Skin of body (tissue), 2 donors: ENCODE measurements around the gene RTN4IP1. TPM values are rescaled to one million over a fixed set of nuclear protein-coding genes. Genes with fewer than 3 reads are reported as not detected.
"Not testable (repeated sequence)": the region's sequence is repeated elsewhere in the genome, so short reads cannot be mapped to it uniquely, and the experiment has no call there.

Source experiments
- DNase-seq: peaks from one replicate; lab custom pipeline; 2025; lab: John Stamatoyannopoulos, UW
- total RNA-seq: library from RNA; depleted of rRNA; stranded (reverse); fragments of >200 nt; gene quantifications from one replicate; pipeline ENCODE4 v1.2.3, GENCODE V29; 2014

Gene RTN4IP1
- total RNA-seq, 1 donor from 2014 or later = 4.1 TPM

DNA sequence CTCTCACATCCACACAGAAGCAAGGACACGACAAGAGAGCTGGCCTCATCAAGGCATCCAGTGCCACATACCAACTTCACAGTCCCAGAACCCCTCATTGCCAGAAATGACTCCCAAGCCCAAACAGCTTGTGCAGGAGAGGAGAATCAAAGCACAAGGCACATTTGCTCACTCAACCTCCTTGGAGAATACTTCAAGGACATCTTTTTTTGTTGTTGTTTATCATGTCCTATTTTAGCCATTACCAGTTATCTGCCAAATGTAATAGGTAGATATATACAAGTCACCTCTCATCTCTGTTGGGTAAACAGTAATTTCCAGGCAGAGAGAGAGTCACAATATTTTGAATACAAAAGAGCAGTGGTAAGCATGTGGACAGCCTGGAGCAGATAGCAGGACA, 47.8 kb downstream of the RTN4IP1 start:
- no peak for DNase-seq

- DNase-seq = no peak
Observed at GRCh38 chr6:106579281-106579680, 50.0 kb downstream of the RTN4IP1 start.

GRCh38 chr6:106574741-106575458, 54.4 kb downstream of the RTN4IP1 start:
- DNase-seq = no peak

- DNase-seq = no peak
Observed at GRCh38 chr6:106572875-106573585, 56.3 kb downstream of the RTN4IP1 start.

- no peak for DNase-seq
Observed at GRCh38 chr6:106572436-106572835, 56.9 kb downstream of the RTN4IP1 start.

GRCh38 chr6:106569428-106569827, 59.9 kb downstream of the RTN4IP1 start:
- DNase-seq = no peak

- DNase-seq = no peak
Observed at GRCh38 chr6:106568530-106568929, 60.8 kb downstream of the RTN4IP1 start.

- no peak for DNase-seq
Observed at GRCh38 chr6:106564476-106564875, 64.8 kb downstream of the RTN4IP1 start.

GRCh38 chr6:106563614-106564013, 65.7 kb downstream of the RTN4IP1 start:
- no peak for DNase-seq

- DNase-seq = no peak
Observed at GRCh38 chr6:106561686-106562405, 67.5 kb downstream of the RTN4IP1 start.

DNA sequence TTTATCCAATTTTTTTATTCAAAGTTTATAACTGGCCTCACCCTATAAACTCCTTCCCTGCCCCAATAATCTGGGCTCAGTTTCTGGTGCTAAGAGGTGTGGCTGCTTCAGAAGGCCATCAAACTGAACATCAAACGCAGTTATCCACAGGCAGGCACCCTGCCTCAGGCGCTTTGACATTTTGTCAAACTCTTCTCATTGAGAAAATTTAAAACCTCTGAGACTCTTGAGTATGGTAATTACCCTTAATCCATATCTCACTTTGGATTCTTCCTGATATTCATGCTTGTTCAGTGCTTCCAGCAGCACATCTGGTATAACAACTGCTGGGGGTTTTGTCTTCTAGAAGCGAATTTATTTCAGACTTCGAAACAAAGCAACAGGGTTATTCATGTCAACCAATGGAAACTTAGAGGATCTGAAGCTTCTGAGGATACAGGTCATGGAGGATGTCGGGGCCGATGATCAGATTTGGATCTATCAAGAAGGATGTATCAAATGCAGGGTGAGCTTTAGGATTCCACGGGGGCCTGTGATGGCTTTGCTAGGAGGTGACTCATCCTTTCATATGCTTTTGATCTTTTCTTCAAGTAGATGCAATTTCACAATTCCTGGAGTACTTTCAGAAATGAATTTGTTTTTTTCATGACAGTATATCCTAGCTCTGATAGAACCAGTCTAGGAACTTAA, 68.2 kb downstream of the RTN4IP1 start:
- no peak for DNase-seq

- not testable (repeated sequence) for DNase-seq
Observed at GRCh38 chr6:106559659-106560058, 69.6 kb downstream of the RTN4IP1 start.

DNA sequence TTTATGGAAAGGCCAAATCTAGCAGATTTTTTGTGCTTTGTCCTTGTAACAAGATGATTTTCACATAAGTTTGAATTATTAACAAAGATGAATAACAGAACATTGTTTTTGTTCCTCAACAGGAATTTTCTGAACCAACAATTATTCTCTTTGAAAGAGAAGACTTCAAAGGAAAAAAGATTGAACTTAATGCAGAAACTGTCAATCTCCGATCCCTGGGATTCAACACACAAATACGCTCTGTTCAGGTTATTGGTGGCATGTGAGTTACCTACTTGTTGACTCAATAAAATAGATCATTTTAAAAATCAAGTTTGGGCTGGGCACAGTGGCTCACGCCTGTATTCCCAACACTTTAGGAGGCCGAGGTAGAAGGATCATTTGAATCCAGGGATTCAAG, 70.9 kb downstream of the RTN4IP1 start:
- DNase-seq = no peak

DNA sequence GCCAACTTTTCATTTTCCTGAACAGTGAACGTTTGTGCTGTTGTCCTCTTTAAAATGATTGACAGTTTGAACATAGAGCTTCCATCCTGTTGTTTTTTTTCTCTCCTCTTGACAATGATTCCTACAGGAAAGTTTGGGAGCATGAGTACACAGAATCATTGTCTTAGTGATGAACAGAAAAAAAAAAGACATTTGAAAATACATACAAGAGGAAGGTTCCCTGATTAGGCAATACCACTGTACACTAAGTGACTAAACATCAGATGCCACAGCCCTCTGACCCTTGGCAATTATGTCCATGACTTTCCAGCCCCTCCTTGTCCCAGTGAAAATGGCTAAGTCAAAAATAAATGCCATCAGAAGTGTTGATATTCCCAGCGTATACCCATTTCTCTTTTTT, 71.5 kb downstream of the RTN4IP1 start:
- DNase-seq = no peak

DNA sequence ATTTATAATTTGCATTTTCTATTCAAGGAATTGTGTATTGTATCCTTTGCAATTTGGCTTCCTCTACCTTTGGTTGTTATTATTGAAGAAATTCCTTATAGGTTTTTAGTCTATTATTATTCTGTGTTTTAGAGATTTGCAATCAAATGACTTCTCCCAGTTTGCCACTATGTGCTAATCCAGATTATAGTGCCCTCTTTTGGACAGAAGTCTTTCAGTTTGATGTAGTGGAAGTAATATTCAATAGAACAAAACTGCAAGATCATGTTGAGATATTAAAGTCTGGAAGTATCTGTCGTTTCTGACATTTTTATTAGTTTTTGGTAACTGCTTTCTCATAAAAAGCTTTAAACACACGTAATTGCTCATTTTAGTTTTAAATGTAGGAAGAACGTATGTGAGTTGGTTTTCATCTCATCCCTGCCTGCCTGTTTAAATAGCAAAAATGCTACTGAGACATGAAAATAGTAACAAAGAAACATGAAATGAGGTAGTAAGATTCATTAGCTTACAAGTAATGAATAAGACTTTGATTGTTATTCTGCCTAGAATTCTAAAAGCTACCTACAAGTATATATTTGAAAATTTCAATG, 72.8 kb downstream of the RTN4IP1 start:
- no peak for DNase-seq

- no peak for DNase-seq
Observed at GRCh38 chr6:106555767-106556166, 73.5 kb downstream of the RTN4IP1 start.

GRCh38 chr6:106553440-106553839, 75.9 kb downstream of the RTN4IP1 start:
- no peak for DNase-seq

DNA sequence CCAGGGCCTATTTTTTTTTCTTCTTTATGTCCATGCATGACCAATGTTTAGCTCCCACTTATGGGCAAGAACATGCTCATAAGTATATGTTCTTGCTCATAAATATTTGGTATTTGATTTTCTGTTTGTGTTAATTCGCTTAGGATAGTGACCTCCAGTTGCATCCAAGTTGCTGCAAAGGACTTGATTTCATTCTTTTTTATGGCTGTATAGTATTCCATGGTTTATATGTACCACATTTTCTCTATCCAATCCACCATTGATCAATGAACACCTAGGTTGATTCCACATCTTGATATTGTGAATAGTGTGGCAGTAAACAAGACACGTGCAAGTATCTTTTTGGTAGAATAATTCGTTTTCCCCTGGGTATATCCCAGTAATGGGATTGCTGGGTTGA, 78.1 kb downstream of the RTN4IP1 start:
- DNase-seq = no peak

- DNase-seq = no peak
Observed at GRCh38 chr6:106549521-106549920, 79.8 kb downstream of the RTN4IP1 start.

- DNase-seq = not testable (repeated sequence)
Observed at GRCh38 chr6:106548926-106549455, 80.3 kb downstream of the RTN4IP1 start.
